ENCODE results near the gene TFCP2L1.

- TF ChIP-seq CTCF (IDR thresholded peaks at IDR 0.05; ENCODE audit: insufficient read depth, low read depth, low read length) (no peak), EZH2 (IDR thresholded peaks at IDR 0.05; ENCODE audit: insufficient read depth, low read length) (no peak)
Observed at GRCh38 chr2:121196132-121196848, 88.7 kb downstream of the TFCP2L1 start.
